Subcutaneous adipose tissue (tissue), 4 donors: ENCODE measurements around the gene ANAPC2. TPM values are rescaled to one million over a fixed set of nuclear protein-coding genes. Genes with fewer than 3 reads are reported as not detected.

ENCODE experiments used
- total RNA-seq, 4 donors: library from RNA; depleted of rRNA; stranded (reverse); fragments of >200 nt; gene quantifications; one replicate each; pipeline ENCODE4 v1.1.0, GENCODE V29; 2016
- TF ChIP-seq, protein P1 (sequence below): fragments of 450-650 bp; IDR thresholded peaks from one replicate; pipeline ENCODE4 v1.5.1; 2016; ENCODE audit warnings: low read depth, mild to moderate bottlenecking, control low read depth, antibody characterized with exemption, moderate library complexity

Gene ANAPC2
- total RNA-seq, 4 donors from 2014 or later = 11.6 to 53.1 (median 22.6) TPM

DNA sequence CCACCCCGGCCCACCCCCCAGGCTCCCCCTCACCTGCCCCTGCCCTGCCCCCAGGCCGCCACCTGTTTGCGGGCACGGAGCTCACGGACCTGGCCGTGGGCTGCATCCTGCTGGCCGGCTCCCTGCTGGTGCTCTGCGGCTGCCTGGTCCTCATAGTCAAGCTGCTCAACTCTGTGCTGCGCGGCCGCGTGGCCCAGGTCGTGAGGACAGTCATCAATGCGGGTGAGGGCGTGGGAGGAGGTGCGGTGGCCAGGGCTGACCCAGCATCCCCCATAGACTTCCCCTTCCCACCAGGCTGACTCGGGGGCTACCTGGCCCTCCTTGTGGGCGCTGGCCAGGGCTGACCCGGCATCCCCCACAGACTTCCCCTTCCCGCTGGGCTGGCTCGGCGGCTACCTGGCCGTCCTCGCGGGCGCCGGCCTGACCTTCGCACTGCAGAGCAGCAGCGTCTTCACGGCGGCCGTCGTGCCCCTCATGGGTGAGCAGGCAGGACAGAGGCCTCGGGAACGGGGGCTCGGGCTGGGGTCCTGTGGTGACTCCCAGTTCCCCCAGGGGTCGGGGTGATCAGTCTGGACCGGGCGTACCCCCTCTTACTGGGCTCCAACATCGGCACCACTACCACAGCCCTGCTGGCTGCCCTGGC, 45.8 kb upstream of the ANAPC2 start:
- TF ChIP-seq, protein P1, sequence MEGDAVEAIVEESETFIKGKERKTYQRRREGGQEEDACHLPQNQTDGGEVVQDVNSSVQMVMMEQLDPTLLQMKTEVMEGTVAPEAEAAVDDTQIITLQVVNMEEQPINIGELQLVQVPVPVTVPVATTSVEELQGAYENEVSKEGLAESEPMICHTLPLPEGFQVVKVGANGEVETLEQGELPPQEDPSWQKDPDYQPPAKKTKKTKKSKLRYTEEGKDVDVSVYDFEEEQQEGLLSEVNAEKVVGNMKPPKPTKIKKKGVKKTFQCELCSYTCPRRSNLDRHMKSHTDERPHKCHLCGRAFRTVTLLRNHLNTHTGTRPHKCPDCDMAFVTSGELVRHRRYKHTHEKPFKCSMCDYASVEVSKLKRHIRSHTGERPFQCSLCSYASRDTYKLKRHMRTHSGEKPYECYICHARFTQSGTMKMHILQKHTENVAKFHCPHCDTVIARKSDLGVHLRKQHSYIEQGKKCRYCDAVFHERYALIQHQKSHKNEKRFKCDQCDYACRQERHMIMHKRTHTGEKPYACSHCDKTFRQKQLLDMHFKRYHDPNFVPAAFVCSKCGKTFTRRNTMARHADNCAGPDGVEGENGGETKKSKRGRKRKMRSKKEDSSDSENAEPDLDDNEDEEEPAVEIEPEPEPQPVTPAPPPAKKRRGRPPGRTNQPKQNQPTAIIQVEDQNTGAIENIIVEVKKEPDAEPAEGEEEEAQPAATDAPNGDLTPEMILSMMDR = no peak

DNA sequence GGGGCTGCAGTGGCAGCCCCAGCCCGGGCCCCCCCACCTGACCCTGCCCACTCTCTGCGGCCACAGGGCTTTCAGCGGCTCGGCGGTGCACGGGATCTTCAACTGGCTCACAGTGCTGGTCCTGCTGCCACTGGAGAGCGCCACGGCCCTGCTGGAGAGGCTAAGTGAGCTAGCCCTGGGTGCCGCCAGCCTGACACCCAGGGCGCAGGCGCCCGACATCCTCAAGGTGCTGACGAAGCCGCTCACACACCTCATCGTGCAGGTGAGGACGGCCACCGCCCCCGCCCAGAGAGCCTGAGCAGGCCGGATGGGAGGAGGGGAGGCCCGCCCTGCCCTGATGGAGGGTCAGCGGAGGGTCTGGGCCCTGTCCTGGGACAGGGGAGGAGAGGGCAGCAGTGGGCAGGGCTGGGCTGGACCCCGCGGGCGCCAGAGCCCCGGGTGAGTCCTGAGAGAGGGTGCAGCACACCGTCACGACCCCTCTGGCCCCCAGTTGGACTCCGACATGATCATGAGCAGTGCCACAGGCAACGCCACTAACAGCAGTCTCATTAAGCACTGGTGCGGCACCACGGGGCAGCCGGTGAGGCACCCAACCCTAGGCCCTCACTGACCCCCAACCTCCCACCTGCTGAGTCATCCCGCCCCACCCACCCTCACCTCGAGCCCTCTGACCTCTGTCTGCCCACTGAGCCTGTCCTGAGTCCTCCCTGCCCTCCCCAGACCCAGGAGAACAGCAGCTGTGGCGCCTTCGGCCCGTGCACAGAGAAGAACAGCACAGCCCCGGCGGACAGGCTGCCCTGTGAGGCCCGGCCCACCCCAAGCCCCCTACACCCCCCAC, 45.0 kb upstream of the ANAPC2 start:
- TF ChIP-seq, protein P1 = no peak

DNA sequence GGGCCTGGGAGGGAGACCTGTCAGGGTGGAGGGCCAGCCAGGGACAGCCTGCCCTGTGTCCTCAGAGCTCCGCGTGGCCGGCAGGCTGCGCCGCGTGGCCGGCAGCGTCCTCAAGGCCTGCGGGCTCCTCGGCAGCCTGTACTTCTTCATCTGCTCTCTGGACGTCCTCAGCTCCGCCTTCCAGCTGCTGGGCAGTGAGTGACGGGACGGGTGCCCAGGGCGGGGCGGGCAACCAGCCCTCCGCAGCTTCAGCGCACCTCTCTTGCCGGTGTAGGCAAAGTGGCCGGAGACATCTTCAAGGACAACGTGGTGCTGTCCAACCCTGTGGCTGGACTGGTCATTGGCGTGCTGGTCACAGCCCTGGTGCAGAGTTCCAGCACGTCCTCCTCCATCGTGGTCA, 44.1 kb upstream of the ANAPC2 start:
- TF ChIP-seq, protein P1 = no peak

DNA sequence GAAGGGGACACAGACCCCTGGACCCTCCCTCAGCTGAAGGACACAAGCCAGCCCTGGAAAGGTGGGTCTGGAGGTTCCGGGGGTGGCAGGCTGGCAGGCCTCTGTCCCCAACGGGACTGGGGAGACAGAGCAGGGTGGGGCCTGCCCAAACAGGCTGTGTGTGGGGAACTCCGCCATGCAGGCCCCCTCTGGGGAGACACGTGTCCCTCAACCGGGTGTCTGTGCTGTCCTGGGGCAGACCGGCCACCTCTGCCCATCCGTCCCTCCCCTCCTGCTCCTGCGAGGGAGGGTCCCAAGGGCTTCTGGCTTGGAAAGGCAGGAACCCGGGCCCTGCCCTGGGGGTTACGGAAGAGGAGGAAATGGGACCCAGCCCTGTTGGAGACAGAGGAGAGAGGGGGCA, 43.7 kb upstream of the ANAPC2 start:
- TF ChIP-seq, protein P1 = no peak

DNA sequence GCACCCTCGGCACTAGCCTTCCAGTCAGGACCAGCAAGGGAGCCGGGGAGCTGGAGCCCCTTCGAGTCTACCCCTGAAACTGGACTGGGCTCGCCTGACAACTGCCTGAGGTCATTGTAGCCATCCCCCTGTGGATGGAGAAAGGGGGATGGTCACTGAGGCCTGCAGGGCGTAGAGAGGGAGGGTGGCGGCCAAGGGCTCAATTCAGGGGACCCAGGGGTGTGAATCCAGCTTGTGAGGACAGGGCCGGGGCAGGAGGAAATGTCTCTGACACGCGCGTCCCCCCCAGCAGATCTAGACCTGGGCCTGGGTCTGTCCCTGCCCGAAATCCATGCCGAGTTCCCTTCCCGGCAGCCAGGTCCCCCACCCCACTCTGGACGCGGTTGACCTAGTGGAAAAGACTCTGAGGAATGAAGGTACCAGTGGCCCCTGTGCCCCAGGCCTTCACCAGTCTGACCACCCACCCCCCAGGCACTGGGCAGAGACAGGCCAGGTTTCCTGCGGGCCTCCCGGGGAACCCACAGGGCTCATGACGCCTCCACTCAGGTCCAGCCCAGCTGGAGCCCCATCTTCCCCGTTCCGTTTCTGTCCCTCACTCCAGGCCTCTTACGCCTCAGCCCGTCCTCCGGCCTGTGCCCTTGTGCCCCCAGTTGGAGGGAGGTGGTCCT, 43.1 kb upstream of the ANAPC2 start:
- TF ChIP-seq, protein P1 = no peak

DNA sequence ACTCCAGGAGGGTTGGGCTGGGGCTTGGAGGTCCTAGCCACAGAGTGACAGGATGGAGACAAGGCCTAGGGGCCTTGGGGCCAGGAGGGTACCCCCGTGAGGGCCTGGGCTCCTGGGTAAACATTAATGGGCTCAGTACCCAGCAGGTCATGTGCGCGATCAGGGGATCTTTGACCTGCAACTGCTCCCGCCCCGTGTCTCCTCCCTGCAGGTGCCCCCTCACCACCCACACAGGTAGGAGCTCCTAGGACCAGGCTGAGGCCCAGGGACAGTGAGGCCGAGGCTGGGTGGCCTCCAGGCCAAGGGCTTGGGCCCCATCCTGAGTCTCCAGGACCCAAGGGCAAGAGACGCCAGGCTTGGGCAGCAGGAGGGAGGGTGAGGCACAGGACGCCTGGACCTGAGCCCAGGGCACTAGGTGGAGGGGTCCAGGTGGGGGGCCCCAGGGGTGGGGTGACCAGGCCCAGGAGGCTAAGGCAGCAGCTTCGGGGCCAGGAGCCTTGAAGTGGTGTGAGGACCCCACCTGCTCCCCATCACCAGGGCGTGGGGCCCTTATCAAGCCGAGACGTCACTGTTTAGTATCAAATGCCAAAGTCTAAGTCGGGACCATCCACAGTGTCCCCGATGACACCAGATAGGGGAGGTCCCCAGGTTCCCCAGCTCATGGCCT, 42.5 kb upstream of the ANAPC2 start, which contains the start of gene SLC34A3:
TSS of gene SLC34A3 (plus strand) at position 197 of the 667 bp plus-strand sequence. CDS start 802 bp downstream, outside the sequence.
- TF ChIP-seq, protein P1 = no peak
